GM12875 (cell line): ENCODE measurements around the gene TXNDC12.
"Not testable (repeated sequence)": the region's sequence is repeated elsewhere in the genome, so short reads cannot be mapped to it uniquely, and the experiment has no call there.

ENCODE experiments used
- H3K4me3 ChIP-seq: one replicate; pipeline ENCODE4 v1.5.1; 2011; ENCODE audit warnings: low read depth, low read length, control low read depth
- CTCF ChIP-seq: IDR thresholded peaks from 2 replicates; pipeline ENCODE4 v1.5.1; 2011; ENCODE audit warnings: low read depth, mild to moderate bottlenecking, control low read depth, inconsistent platforms, low read length, moderate library complexity, borderline replicate concordance; ENCODE audit not compliant: insufficient read depth

Gene TXNDC12

DNA sequence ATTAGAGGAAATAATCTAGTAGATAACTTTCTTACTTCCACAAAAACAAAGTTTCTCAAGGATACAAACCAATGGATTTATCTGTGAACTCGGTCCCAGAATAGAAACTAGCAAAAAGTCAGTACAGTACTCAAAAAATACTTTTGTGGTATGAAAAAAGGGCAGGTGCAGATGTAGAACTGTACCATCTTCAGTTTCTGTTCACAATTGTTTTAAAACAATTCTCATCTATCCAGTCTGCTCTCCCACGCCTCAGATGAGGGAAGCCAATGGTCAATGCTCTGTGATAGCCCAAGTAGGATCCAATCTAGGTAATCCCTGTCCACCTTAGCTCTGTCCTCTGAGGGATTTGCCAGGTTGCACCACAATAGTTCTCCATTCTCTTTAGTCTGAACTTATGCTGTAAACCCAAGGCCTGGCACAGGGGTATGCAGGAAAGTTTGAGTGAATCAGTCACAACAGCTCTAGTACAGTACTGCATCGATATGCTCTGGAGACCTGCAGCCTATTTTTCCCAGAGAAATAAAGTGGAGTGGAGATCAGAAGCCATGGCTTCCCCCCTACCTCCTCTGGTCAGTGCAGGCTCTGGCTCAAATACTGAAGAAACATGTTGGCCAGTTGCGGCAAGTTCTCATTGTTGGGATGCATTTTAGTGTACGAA, 22.7 kb downstream of the TXNDC12 start:
- no peak for TF ChIP-seq CTCF

GRCh38 chr1:52028839-52029238, 26.2 kb downstream of the TXNDC12 start:
- H3K4me3 ChIP-seq = not testable (repeated sequence)

More for the DNA sequence above, 22.7 kb downstream of the TXNDC12 start:
- H3K4me3 ChIP-seq = peak overlapping the region; percentile 70

DNA sequence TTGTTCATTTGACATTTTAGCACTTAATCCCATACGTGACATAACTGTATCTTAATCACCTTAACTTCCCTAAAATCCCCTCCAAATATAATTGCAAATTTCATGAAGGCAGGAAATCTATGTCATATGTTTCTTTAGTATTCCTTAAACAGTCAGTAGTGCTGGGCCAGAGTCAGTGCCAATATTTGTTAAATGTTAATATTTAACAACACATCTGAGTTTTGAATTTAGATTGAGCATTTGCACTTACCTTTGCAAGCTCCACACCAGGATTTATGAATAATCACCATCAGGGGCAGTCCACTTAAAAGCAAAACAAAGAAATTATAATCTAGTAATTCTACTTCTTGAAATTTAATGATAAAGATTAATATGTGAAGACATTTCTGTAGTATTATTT, 26.7 kb downstream of the TXNDC12 start:
- no peak overlapping the region for H3K4me3 ChIP-seq
- TF ChIP-seq CTCF = no peak

- no peak for TF ChIP-seq CTCF
- no peak overlapping the region for H3K4me3 ChIP-seq
These were observed 28.7 kb downstream of the TXNDC12 start for GRCh38 chr1:52026278-52026677.

DNA sequence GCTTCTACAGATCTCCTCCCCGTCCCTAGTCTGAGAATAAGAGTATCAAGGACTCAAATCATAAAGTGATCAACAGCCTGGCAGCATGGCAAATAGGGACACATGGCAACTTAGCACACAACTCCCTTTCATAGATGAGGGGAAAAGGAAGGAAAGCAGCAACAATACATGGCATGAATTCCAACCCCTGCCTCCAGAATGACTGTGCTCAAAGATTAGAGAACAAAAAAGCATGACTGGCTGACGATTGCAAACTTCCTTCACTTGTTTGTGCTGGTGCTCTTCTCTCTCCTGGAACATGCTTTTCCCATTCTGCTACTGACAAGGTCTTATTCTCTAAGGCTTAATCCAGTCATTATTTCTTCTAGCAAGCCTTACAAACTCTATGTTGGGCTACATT, 32.9 kb downstream of the TXNDC12 start:
- TF ChIP-seq CTCF = no peak
- no peak overlapping the region for H3K4me3 ChIP-seq

GRCh38 chr1:52008071-52008809, 46.8 kb downstream of the TXNDC12 start:
- no peak overlapping the region for H3K4me3 ChIP-seq
- TF ChIP-seq CTCF = no peak

GRCh38 chr1:52007215-52008002, 47.6 kb downstream of the TXNDC12 start:
- no peak for TF ChIP-seq CTCF

DNA sequence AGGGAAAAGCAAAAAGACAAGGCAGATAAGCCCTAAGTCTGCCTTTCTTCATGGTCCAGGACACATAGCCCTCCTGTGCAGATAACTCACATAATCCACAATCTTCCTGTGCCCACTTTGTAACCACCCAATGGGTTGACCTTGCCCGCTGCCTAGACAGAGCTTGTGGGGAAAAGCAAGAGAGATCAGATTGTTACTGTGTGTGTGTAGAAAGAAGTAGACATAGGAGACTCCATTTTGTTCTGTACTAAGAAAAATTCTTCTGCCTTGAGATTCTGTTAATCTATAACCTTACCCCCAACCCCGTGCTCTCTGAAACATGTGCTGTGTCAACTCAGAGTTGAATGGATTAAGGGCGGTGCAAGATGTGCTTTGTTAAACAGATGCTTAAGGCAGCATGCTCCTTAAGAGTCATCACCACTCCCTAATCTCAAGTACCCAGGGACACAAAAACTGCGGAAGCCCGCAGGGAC, 48.9 kb downstream of the TXNDC12 start:
- H3K4me3 ChIP-seq = not testable (repeated sequence)

More at GRCh38 chr1:52007215-52008002, 47.6 kb downstream of the TXNDC12 start:
- no peak overlapping the region for H3K4me3 ChIP-seq

DNA sequence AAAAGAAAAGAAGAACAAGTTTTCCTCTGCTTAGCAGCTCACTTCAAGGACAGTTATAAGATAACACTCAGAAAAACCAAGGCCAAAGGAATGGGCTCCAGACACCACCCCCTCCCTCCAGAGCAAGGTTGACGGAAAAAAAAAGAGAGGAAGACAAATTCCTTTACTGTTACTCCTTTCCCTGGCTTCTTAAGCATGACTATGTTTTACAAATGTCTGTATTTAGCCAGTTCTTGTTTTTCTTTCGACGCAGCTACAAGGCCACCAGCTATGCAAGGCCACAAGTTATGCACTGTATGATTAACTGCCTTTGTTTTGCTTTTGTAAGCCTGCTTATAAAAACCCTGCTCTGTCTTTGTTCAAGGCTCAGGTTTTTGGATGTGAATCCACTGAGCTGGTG, 49.4 kb downstream of the TXNDC12 start:
- not testable (repeated sequence) for H3K4me3 ChIP-seq
